Activated CD4-positive, alpha-beta T cell treated with anti-CD3 and anti-CD28 coated beads, Interleukin-2, amount 50 U/mL, for 4 hours (primary cell): Measurements from ENCODE around the gene PPA2.
"Not testable (repeated sequence)": the region's sequence is repeated elsewhere in the genome, so short reads cannot be mapped to it uniquely, and the experiment has no call there.

ENCODE experiments used
- DNase-seq, 2 experiments: peaks; one replicate each; pipeline ENCODE4 v3.0.0-alpha.2; 2020

PPA2 gene

DNA sequence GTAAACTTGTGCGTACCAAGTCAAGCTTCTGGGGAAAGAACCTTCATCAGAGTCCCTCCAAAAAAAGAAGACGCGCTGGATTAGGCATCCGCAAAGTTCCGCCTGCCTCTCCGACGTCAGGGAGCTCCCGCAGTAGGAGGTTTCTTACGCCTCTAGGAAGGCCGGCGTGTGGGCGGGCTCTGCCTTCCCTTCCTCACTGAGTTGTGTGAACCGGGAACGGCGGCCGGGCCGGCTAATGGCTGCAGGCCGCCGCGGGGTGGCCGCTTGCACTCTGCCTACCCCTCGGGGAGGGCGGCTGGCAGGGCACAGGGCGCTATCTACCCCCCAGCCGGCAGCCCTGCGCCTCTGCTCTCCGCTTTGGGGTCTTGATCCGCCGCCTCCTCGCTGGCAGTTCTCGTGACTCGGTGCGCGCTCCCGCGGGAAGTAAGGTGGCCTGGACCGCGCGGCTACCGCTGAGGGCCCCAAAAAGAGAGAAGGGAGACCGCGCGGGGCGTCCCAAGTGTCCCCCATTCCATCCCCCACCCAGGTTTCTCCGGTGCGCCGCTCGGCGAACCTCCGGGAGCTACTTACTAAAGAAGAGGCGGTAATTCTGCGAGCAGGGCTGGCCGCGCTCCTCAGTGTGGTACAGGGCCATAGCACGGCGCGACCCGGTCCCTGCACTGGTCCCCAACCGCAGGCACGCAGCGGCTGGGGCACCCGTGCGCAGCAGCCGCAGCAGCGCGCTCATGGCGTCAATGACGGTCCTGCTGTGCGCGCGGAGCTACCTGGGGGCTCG is at the start of gene PPA2:
Gene PPA2, minus strand, starts transcription at position 739 of the 775 bp plus-strand sequence. Its CDS starts 12 bp downstream, at position 727.
- DNase-seq = peak; percentile 58 to 77

DNA sequence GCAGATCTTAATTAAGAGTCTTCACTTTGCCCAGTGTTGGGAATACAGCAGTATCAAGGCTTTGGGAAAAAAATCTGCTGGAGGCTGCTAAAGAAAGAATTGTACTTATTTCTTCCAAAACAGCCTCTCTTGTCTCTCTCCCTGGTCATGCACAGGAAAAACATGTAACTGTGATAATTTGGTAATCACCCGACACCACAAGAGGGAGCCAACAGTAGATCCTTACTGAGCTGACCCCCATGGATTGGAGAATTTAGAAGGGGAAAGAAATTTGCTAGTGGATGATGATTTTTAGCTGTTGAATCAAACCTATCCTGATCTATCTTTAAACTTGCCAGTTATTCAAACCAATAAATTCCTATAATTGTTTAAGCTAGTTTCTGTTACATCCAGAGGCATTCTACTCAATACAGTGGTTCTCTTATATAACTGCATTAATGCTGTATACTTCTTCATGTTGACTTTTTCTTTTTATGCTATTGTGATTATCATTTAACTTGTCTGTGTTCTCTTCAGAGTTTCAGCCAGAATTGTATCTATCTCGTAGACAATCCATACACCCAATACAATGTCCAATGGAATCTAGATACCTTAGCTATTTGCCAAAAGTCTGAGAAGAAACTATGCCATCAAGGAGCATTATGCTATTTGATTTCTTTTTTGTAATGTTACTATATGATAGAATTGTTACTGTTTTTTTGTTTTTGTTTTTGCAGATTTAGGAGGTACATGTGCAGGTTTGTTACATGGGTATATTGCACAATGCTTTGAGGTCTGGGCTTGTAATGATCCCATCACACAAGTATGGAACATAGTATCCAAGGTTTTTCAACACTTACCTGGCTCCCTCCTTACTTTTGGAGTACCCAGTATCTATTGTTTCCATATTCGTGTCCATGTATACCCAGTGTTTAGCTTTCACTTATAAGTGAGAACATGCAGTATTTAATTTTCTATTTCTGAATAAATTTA is 47.2 kb upstream of the PPA2 start:
- DNase-seq = no peak

DNA sequence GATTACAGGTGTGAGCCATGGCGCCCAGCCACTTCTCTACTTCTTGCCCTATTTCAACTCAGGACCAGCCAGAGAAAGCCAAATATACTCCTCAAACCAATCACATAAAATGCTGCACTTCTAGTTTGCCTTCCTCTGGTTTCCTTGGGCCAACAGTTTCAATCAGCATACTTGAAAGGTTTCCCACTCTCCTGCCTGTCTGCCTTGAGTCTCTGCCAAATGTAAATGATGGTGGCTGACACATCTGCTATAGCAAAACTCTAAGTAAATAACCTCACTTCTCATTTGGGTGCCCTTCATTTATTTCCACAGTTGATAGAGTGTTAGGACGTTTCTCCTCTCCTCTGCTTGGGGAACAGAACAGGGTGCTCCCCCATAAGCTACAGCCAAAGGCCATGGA is 36.4 kb upstream of the PPA2 start:
- no peak for DNase-seq

DNA sequence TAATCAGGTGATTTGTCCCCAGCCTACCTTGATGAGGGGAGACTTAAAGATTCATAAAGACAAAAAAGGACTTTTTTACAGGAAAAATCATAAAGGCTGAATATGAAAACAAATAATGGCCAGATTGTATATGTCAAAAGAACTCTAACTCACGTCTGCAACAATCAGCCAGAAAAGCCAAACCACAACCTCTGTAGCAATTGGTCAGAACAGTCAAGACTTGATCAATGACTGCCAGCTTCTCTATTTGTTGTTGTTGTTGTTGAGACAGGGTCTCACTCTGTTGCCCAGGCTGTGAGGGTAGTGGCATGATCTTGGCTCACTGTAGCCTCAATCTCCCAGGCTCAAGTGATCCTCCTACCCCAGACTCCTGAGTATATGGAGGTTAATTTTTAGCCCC is 35.9 kb upstream of the PPA2 start:
- no peak for DNase-seq

DNA sequence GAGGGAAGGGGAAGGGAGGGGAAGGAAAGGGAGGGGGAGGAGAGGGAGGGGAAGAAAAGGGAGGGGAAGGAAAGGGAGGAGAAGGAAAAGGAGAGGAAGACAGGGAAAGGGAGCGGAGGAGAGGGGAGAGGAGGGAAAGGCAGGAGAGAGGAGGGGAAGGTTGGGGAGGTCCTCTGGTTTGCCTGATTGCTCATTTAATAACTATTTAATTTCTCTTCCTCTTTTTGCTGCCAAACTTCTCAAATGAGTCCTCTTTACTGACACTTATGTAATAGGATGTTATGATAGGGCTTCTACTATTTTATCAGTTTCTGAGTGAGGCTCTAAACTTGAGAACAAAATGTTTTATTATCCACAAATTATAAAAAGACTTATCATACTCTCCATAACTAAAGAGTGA is 35.4 kb upstream of the PPA2 start:
- DNase-seq = no peak

DNA sequence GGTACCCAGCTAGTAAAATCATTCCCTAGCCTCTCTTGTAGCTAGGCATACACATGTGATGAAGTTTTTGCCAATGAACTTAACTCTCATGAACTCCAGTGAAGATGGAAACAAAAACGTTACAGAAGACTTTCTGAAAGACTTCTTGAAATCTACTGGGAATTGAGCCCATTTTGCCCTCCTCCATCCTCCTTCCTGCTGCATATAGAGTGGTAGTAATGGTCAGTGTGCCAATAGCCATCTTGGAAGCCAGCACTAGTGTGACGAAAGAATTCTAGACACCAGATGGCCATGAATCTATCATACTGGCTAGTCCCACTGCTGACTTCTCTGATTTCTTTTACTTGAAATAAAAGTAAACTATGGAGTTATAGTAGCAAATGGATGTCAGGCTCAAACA is 30.9 kb upstream of the PPA2 start:
- DNase-seq = no peak

DNA sequence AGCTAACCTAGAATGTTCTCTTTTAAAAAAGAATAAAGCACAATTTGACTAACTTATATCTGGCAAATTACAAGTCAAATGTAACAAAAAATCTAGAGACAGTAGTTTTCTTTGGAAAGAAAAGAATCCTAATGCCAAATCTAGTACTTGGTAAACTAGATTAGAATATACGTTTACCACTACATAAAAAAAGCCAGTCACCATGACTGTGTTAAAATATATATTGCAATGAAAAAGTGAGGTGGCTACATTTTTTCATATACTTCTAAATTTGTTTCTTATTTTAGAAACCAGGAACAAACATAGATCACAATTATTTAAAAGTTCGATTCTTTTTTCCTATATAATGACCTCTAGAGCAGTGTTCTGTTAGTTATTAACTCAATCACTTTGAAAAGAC is 29.6 kb upstream of the PPA2 start:
- no peak for DNase-seq

DNA sequence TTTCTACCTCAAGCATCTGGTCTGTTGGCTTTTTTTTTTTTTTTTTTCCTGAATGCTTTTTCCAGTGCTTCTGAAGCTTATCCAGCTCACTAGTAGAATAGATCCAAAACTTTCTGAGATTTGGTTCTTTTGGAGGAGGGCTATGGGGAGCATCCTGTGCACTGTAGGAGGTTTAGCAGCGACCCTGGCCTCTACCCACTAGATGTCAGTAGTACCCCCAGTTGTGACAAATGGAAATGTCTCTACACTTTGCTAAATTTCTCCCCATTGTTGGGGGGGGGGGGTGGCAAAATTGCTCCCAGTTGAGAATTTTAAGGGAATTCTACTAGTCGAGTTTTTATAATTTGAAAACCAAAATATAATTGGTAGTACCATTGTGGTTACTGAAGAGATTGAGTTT is 23.0 kb upstream of the PPA2 start:
- no peak for DNase-seq

DNA sequence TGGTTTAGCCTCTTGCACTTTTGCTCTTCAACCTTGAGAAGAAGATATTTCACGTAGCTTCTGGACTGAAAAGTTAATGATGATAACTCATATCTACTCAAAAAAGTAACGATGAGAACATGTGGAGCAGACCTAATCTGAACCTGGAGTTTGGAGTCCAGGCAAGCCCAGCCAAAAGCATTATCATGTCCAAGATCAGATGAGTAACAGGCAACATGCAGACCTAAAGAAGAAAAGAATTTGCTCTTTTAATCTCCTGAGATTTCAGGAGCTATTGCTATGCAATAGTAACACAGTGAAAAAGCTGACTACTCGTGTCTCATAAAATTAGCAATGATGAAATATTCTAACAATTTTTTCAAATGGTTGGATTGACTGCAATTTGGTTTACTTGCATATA is 21.8 kb upstream of the PPA2 start:
- no peak for DNase-seq

DNA sequence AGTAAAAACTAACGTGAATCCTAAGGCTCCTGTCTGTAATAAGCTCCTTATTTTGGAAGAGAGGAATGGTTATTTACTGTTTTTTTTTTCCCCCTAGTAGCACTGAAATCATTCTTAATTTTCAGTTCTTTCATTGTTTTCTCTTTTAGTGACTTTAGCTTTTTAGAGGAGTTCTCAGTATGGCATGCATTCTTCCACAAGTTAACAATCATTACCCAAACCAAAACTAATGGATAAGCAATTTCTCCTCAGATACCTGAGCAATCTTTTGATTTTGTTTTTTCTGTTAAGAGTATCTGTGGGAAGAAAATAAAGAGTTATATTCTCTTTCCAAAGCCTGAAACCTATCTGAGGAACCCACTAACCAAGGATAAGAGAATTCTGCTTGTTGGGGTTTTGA is 16.7 kb upstream of the PPA2 start:
- DNase-seq = no peak

DNA sequence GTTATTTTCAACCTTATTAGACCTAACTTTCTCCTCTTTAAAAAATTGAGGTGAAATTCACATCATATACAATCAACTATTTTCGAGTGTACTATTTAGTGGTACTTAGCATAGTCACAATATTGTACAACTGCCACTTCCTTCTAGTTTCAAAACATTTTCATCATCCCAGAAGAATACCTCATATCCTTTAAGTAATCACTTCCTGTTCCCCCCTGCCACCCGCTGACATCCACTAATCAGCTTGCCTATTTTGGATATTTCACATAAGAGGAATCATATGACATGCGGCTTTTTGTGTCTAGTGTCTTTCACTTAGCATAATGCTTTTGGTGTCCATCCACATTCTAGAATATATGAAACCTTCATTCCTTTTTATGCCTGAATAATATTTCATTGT is 10.0 kb upstream of the PPA2 start:
- no peak for DNase-seq

DNA sequence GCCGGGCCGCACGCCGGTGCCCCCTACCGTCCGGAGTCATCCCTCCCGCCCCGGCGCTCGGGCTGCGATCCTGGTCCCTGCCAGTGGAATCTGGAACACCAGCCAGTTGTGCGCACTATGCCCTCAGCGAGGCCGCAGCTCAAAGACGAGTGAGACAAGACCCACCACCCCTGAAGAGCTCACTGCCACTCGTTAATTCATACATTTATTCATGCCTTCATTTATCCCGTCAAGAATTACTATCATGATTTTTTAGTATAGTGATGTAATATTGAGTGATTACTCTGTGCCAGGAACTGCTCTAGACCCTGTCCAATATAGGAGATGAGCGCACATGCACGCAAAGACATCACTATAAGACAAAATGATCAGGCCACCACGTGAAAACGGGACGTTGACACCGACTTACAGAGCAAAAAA is 247 bp upstream of the PPA2 start:
- peak in 1 of 2 experiments; percentile 74 for DNase-seq

DNA sequence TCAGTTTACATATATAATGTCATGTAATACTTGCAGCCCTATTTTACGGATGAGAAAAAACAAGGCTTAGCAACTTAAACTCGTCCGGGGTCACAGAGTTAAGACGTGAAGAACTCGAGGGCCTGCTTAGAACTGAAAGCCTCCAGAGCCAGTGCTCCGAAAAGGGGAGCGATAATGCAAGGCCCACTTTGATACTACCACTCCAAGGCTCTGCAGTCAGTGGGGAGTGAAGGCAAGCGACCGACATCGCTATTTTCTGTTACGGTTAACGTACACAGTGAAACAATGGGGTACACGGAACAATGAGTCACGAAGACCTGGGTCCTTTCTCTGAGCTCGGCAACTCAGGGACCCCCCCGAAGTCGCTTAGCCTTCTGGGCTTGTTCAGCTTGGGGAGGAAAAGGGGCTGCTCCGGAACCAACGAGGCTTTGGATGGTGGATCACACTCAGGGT is 965 bp downstream of the PPA2 start:
- DNase-seq = no peak

DNA sequence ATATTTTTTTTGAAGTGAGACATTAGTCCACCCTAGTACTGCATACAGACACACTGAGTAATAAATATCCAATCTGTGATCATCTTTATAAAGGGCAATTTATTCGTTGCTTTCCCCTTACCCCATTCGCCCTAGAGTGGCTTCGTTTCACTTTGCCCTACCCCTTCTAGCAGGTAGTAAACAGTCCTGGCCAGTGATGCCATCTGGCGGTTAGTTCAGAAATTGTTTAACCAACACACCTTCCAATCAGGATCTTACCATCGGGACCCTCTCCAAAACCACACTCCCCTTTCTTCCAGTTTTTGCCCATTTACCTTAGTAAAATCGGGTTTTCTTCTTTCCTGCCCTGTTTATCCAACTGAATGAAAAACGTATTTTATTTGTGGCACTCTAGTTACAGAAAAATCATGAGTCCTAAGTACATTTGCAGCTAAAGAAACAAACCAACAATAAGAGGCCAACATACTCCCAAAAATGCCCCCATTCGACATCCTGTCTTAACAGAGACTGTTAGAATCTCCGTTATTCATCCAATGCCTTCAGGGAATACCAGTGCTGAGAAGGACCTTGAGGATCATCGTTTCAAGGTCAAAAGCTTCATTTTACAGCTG is 2.2 kb downstream of the PPA2 start:
- DNase-seq = peak; percentile 63 to 65

DNA sequence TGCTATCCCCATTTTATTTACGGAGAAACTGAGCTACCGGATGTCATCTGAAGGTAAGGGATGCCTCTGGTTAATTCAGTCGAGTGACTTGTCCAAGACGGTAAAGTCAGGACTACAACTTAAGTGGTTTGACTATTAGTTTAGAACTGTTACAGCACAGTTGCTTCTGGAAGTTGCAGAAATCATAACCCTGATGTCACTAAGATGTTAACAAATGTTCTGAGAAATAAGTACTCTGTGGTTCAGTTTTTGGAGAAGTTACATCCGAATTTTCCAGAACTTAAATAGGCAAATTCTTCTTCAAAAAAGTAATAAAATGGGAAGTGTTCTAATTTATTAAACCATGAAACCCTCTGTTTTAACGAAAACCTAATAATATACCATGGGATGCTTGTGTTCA is 3.1 kb downstream of the PPA2 start:
- no peak for DNase-seq

DNA sequence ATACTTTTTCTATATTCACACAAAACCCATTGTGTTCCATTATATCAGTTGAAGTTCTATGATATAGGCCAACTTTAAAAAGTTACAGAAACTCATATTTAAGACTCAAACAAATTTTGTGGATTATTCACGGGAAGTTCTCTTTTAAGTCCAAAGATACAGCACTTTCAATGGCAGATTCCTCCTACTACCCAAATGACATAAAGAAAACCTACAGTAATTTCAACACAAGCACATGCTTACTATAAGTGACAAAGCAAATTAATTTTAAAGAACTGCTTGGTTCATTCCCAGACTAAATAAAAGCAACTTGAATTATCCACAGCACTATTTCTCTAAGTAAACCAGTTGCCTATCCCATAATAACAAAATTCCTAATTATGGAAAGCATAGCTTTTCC is 4.1 kb downstream of the PPA2 start:
- DNase-seq = no peak

DNA sequence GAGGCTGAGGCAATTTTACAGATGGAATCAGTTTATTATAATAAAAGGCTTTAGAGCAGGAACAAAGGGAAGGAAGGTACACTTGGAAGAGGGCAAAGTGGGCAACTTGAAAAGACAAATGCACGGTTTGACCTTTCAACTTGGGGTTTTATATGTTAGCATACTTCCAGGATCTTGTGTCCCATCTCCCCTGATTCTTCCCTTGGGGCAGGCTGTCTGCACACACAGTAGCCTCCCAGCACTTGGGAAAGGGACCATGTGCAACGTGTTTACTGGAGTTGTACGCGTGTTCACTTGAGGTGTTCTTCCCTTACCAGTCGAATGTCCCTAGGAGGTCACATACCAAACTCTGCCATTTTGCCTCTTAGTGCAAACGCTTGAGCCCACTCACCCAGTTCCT is 7.3 kb downstream of the PPA2 start:
- DNase-seq = no peak

DNA sequence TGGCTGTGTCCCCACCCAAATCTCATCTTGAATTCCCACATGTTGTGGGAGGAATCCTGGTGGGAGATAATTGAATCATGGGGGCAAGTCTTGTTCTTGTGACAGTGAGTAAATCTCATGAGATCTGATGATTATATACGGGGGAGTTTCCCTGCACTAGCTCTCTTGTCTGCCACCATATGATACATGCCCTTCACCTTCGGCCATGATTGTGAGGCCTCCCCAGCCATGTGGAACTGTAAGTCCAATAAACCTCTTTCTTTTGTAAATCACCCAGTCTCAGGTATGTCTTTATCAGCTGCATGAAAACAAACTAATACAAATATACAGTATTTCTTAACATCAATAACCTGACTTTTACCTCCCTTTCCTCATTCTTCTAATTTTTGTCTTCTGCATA is 9.3 kb downstream of the PPA2 start:
- DNase-seq = not testable (repeated sequence)

DNA sequence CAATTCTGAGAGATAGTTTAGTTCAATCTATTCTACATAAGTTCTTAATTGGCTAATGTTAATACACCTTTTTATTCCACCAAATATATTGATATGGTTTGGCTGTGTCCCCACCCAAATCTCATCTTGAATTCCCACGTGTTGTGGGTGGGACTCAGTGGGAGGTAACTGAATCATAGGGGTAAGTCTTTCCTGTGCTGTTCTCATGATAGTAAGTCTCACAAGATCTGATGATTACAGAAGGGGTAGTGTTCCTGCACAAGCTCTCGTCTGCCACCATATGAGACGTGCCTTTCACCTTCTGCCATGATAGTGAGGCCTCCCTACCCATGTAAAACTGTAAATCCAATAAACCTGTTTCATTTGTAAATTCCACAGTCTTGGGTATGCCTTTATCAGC is 11.3 kb downstream of the PPA2 start:
- DNase-seq = no peak

DNA sequence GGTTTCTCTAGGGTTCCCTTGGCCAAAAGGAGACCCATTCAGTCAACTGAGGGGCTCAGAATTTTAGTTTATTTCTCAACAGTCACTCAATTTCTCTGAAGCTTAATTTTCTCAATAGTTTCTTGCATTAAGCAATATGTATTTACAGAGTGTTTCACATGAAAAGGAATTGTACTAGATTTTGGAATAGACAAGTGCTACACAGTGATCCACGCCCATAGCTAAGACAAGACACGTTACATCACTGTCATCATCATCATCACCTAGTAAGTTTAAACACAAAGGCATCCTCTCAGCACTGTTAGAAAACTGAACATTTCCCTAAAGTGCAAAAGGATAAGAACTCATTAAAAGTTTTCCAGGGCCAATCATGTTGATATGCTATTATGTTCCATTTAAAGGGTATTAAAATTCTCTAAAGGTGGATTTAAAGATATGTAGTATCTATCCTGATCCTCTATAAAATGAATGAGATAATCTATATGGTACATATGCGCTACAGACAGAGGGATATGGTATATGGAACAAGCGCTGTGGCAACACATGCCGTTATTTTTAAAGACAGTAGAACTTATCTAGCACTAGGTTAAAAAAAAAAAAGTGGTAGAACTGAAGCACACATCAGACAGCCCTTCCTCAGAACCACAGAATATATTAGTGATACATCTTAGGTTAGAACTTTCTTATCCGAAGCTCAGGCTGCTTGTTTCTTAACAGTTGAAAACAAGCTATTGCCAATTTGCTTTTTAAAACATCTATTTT is 12.1 kb downstream of the PPA2 start:
- no peak for DNase-seq

DNA sequence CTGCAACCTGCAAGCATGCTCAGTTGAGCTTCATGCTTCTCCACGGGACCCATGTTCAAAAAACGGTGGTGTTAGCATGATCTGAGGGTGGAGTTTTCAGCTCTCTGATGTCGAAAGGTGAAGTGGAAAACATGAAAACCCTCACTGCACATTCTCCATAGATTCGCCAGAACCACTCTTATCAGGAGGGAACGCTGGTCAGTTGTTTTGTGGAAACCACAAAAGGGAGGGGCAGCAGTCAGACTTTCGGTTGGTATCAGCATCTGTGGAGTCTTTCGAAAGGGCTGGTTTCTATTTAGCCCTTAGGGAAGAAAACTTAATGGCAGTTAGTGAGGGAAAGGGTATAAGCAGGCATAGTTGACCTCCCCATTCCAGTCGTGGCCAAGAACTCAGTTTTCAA is 12.6 kb downstream of the PPA2 start:
- DNase-seq = no peak

DNA sequence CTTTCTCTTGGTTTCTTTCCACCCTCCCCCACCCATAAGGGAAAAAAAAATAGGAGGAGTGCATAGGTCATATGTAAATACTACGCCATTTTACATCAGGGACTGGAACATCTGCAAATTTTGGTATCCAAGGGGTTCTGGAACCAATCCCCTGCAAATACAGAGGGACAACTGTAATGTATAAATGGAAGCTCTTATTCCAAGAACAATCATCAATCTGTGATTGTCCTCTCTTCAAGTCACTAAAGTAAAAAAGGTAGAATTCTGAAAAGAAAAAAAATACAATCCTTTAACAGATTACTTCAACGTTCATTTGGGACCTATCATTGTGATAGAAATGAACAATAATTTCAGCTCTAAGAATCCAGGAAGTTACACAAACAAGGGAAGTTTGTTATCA is 13.6 kb downstream of the PPA2 start:
- DNase-seq = no peak

DNA sequence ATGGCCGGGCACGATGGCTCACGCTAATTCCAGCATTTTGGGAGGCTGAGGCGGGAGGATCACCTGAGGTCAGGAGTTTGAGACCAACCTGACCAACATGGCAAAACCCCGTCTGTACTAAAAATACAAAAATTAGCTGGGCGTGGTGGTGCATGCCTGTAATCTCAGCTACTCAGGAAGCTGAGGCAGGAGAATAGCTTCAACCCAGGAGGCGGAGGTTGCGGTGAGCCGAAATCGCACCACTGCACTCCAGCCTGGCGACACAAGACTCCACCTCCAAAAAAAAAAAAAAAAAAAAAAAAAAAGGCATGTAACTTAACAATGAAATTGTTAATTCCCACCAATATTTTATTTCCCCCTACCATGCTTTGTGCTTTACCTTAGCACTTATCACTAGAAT is 15.3 kb downstream of the PPA2 start:
- not testable (repeated sequence) for DNase-seq
